Ovary (tissue), 9 donors: ENCODE measurements around the gene BUD23. TPM values are rescaled to one million over a fixed set of nuclear protein-coding genes. Genes with fewer than 3 reads are reported as not detected.
A peak's percentile ranks its signal among the peaks of the same experiment; 100 is the strongest.
"Not testable (repeated sequence)": the region's sequence is repeated elsewhere in the genome, so short reads cannot be mapped to it uniquely, and the experiment has no call there.

Experiments used
- DNase-seq, 5 donors: peaks; one replicate each; pipeline ENCODE4 v3.0.0-alpha.2; 2019 to 2020
- H3K27ac ChIP-seq, 2 donors: fragments of 200-600 bp; one replicate each; pipeline versions ENCODE4 v1.5.1 to v1.8.0; 2019 to 2022
- H3K27me3 ChIP-seq: fragments of 200-600 bp; one replicate; pipeline ENCODE4 v1.8.0; 2022
- H3K36me3 ChIP-seq: fragments of 200-600 bp; sonication (generic); one replicate; pipeline ENCODE4 v1.5.1; 2019
- H3K4me1 ChIP-seq: one replicate; pipeline ENCODE4 v1.8.1; 2013; ENCODE audit warnings: mild to moderate bottlenecking, moderate library complexity; ENCODE audit not compliant: insufficient read depth
- H3K4me3 ChIP-seq: fragments of 200-600 bp; sonication (generic); one replicate; pipeline ENCODE4 v1.5.1; 2017
- H3K9me3 ChIP-seq, 2 donors: fragments of 200-600 bp in 1 of 2; sonication (generic) in 1 of 2; one replicate each; pipeline versions ENCODE4 v1.5.1 to v1.8.1; 2013 to 2019; ENCODE audit warnings: mild to moderate bottlenecking in 1 of 2, moderate library complexity in 1 of 2
- CTCF ChIP-seq, 3 donors: fragments of 450-650 bp in 2 of 3; fragments of 200-600 bp in 1 of 3; IDR thresholded peaks; one replicate each; pipeline versions ENCODE4 v1.5.1 to v1.8.0; 2016 to 2022; ENCODE audit warnings: antibody characterized with exemption in 3 of 3, mild to moderate bottlenecking in 1 of 3
- EP300 ChIP-seq: sonication (generic); formaldehyde crosslinking; IDR thresholded peaks from one replicate; pipeline ENCODE4 v1.6.1; 2017; ENCODE audit warnings: antibody characterized with exemption
- POLR2A ChIP-seq: fragments of 450-650 bp; IDR thresholded peaks from one replicate; pipeline ENCODE4 v1.6.1; 2017; ENCODE audit warnings: antibody characterized with exemption, mild to moderate bottlenecking, moderate library complexity
- WGBS, 3 donors: extraction: QIAGEN DNeasy Blood & Tissue Kit in 1 of 3; methylation state at CpG; one replicate each; pipeline versions ENCODE4 v1.1.5 to v1.1.7; 2013 to 2017; 5-methylcytosine and 5-hydroxymethylcytosine counted together
- intact Hi-C, 4 donors: fragments of 100-400 bp; cut with DNase I; formaldehyde crosslinking; loops; one replicate each; pipeline versions ENCODE4 v1.11.0 to v1.15.1; 2022 to 2023
- polyA plus RNA-seq, 2 donors: library from polyadenylated mRNA; stranded (reverse); fragments of 200-250 nt in 1 of 2; fragments of 350-450 nt in 1 of 2; fragmentation: Illumina TruSeq in 1 of 2; extraction: RNeasy Lipid Tissue Mini Kit (QIAGEN cat#74804) in 1 of 2; gene quantifications; one replicate each; pipeline ENCODE4 v1.2.3, GENCODE V29; 2013 to 2014
- total RNA-seq, 7 donors: library from RNA; depleted of rRNA in 2 of 7; stranded (reverse); fragments of >200 nt in 2 of 7; fragmentation: NEBNext Ultra II Directional in 3 of 7; extraction: Animal tissue kit (Norgen Biotek cat#: 25700) in 3 of 7; gene quantifications; one replicate each; pipeline versions ENCODE4 v1.1.0 to v1.2.4, GENCODE V29; 2016 to 2023
- donor health status: DM: no; HTN: no; CAD: no; lungs with moderate emphysema.
- donor health status: DM: no; HTN: no; CAD: no.
- donor health status: Bipolar disorder and iron deficiency.
- donor health status: DM: yes; HTN: yes; CAD: no.
- donor health status: DM: no; HTN: no; CAD: no.
- donor health status: DM: yes; HTN: yes; CAD: no.

The BUD23 gene
- total and polyA plus RNA-seq, 9 donors = 19.8 to 62.9 (median 52.3) TPM

GRCh38 chr7:73707045-73707631 lies 23.7 kb downstream of the BUD23 start:
- no peaks in the 10 kb centered on the region for H3K27me3 ChIP-seq
- H3K4me3 ChIP-seq = no peak overlapping the region
- intact Hi-C loops = no loop called here
- H3K27ac ChIP-seq = no peak overlapping the region
- DNase-seq = peak in 1 of 5 donors; percentile 43
- no peaks in the 10 kb centered on the region for H3K36me3 ChIP-seq
- no peak for TF ChIP-seq CTCF (IDR thresholded peaks at IDR 0.05)
- TF ChIP-seq EP300 = no peak
- TF ChIP-seq POLR2A = no peak
- WGBS, 3 donors = 77 to 80% (median 79%) methylated on average over 13 to 15 of the region's 15 CpGs
- no peaks in the 10 kb centered on the region for H3K9me3 ChIP-seq
- H3K4me1 ChIP-seq = peaks cover 12% of the 10 kb centered on the region

GRCh38 chr7:73708961-73709549 lies 25.7 kb downstream of the BUD23 start:
- peaks cover 6% of the 10 kb centered on the region for H3K4me1 ChIP-seq
- H3K36me3 ChIP-seq = no peaks in the 10 kb centered on the region
- no peak for TF ChIP-seq CTCF (IDR thresholded peaks at IDR 0.05)
- TF ChIP-seq POLR2A = no peak
- TF ChIP-seq EP300 = no peak
- DNase-seq = no peak
- no peaks in the 10 kb centered on the region for H3K27me3 ChIP-seq
- H3K27ac ChIP-seq = no peak overlapping the region
- H3K9me3 ChIP-seq = no peaks in the 10 kb centered on the region
- whole genome bisulfite sequencing, 3 donors = 86 to 92% (median 86%) methylated on average over 16 of the region's 16 CpGs
- H3K4me3 ChIP-seq = no peak overlapping the region
- intact Hi-C loops = no loop called here

- no peak overlapping the region for H3K27ac ChIP-seq
- no peaks in the 10 kb centered on the region for H3K9me3 ChIP-seq
- intact Hi-C loops = no loop called here
- no peaks in the 10 kb centered on the region for H3K27me3 ChIP-seq
- 91 to 100% (median 94%) methylated on average over 1 of the region's 1 CpG for WGBS, 3 donors
- H3K4me3 ChIP-seq = no peak overlapping the region
- no peaks in the 10 kb centered on the region for H3K36me3 ChIP-seq
- no peak for DNase-seq
- no peak for TF ChIP-seq POLR2A
- TF ChIP-seq EP300 = no peak
- TF ChIP-seq CTCF (IDR thresholded peaks at IDR 0.05) = no peak
- H3K4me1 ChIP-seq = no peaks in the 10 kb centered on the region
Measured at GRCh38 chr7:73712773-73713172, 29.4 kb downstream of the BUD23 start.

GRCh38 chr7:73713319-73713718 lies 29.9 kb downstream of the BUD23 start:
- H3K9me3 ChIP-seq, DNase-seq, H3K4me3 ChIP-seq, H3K36me3 ChIP-seq, H3K27ac ChIP-seq, H3K4me1 ChIP-seq, H3K27me3 ChIP-seq, intact Hi-C loops: not testable (repeated sequence)
- 92 to 96% (median 93%) methylated on average over 6 of the region's 6 CpGs for WGBS, 3 donors

GRCh38 chr7:73715648-73716317 lies 32.4 kb downstream of the BUD23 start:
- 64 to 72% (median 67%) methylated on average over 16 of the region's 16 CpGs for WGBS, 3 donors
- H3K9me3 ChIP-seq = no peaks in the 10 kb centered on the region
- no peaks in the 10 kb centered on the region for H3K27me3 ChIP-seq
- no peak overlapping the region for H3K27ac ChIP-seq
- H3K4me1 ChIP-seq = no peaks in the 10 kb centered on the region
- H3K4me3 ChIP-seq = no peak overlapping the region
- H3K36me3 ChIP-seq = no peaks in the 10 kb centered on the region
- DNase-seq = no peak
- TF ChIP-seq POLR2A (no peak), EP300 (no peak), CTCF (IDR thresholded peaks at IDR 0.05) (no peak)
- intact Hi-C loops = no loop called here
